SJCRH30 (cell line): ENCODE data around the gene CLIP3. TPM values are rescaled to one million over a fixed set of nuclear protein-coding genes. Genes with fewer than 3 reads are reported as not detected.
"Not testable (repeated sequence)": the region's sequence is repeated elsewhere in the genome, so short reads cannot be mapped to it uniquely, and the experiment has no call there.

Experiments
- DNase-seq, 2 experiments: peaks; one replicate each; pipeline ENCODE4 v3.0.0-alpha.2; 2015 to 2020
- H3K27ac ChIP-seq: fragments of 250-450 bp; sonication (Bioruptor Pico); 2 replicates; pipeline ENCODE4 v1.5.1; 2020; ENCODE audit warnings: mild to moderate bottlenecking, moderate library complexity
- H3K27me3 ChIP-seq: fragments of 250-450 bp; sonication (Bioruptor Pico); 2 replicates; pipeline ENCODE4 v1.5.1; 2020; ENCODE audit warnings: mild to moderate bottlenecking, moderate library complexity
- H3K36me3 ChIP-seq: fragments of 250-450 bp; sonication (Bioruptor Pico); 2 replicates; pipeline ENCODE4 v1.5.1; 2020; ENCODE audit warnings: mild to moderate bottlenecking, moderate library complexity
- H3K4me1 ChIP-seq: fragments of 250-450 bp; sonication (Bioruptor Pico); 2 replicates; pipeline ENCODE4 v1.5.1; 2020; ENCODE audit warnings: mild to moderate bottlenecking, moderate library complexity
- H3K4me3 ChIP-seq: fragments of 250-450 bp; sonication (Bioruptor Pico); 2 replicates; pipeline ENCODE4 v1.5.1; 2020; ENCODE audit warnings: mild to moderate bottlenecking, moderate library complexity
- H3K9me3 ChIP-seq: fragments of 250-450 bp; sonication (Bioruptor Pico); replicated peaks from 2 replicates; pipeline ENCODE4 v1.5.1; 2020; ENCODE audit warnings: mild to moderate bottlenecking, moderate library complexity
- total RNA-seq: library from RNA; depleted of rRNA; stranded (reverse); fragments of >200 nt; shearing (Covaris generic); gene quantifications from 2 replicates; pipeline ENCODE4 v1.2.3, GENCODE V29; 2014; rRNA removed

Gene CLIP3
- total RNA-seq, 1 experiment from 2014 or later: 1.6 TPM

- H3K27me3 ChIP-seq: peaks cover 4% of the 10 kb centered on the region; the same call in 1 of the 2 replicates
- H3K4me1 ChIP-seq: no peaks in the 10 kb centered on the region
- DNase-seq: peak; percentile 24 to 27
- 0 out of 2 replicates have a peak, but pooled peaks cover 2% of the 10 kb centered on the region for H3K9me3 ChIP-seq
- H3K36me3 ChIP-seq: no peaks in the 10 kb centered on the region
- H3K27ac ChIP-seq: no peak overlapping the region
- H3K4me3 ChIP-seq: peak overlapping the region; percentile 5; the same call in 1 of the 2 replicates
Measured at GRCh38 chr19:35986664-35987570, 45.8 kb downstream of the CLIP3 start.

GRCh38 chr19:35986111-35986510, 46.6 kb downstream of the CLIP3 start:
- H3K9me3 ChIP-seq: 0 out of 2 replicates have a peak, but pooled peaks cover 2% of the 10 kb centered on the region
- no peak overlapping the region for H3K27ac ChIP-seq
- no peak overlapping the region for H3K4me3 ChIP-seq
- DNase-seq: no peak
- no peaks in the 10 kb centered on the region for H3K36me3 ChIP-seq
- H3K27me3 ChIP-seq: peaks cover 4% of the 10 kb centered on the region; the same call in 1 of the 2 replicates
- no peaks in the 10 kb centered on the region for H3K4me1 ChIP-seq

GRCh38 chr19:35983177-35983576, 49.5 kb downstream of the CLIP3 start:
- H3K27ac ChIP-seq: no peak overlapping the region
- H3K4me1 ChIP-seq: no peaks in the 10 kb centered on the region
- H3K36me3 ChIP-seq: no peaks in the 10 kb centered on the region
- H3K4me3 ChIP-seq: no peak overlapping the region
- DNase-seq: no peak
- H3K27me3 ChIP-seq: peaks cover 4% of the 10 kb centered on the region; the same call in 1 of the 2 replicates
- no peaks in the 10 kb centered on the region for H3K9me3 ChIP-seq

GRCh38 chr19:35980997-35981396, 51.7 kb downstream of the CLIP3 start:
- H3K4me3 ChIP-seq, H3K9me3 ChIP-seq, H3K27ac ChIP-seq, DNase-seq, H3K27me3 ChIP-seq, H3K36me3 ChIP-seq, H3K4me1 ChIP-seq: not testable (repeated sequence)

- Histone ChIP-seq H3K27me3 (no peaks in the 10 kb centered on the region), H3K36me3 (no peaks in the 10 kb centered on the region), H3K4me3 (no peak overlapping the region), H3K9me3 (no peaks in the 10 kb centered on the region), H3K4me1 (no peaks in the 10 kb centered on the region), H3K27ac (no peak overlapping the region)
- DNase-seq: no peak
Measured at GRCh38 chr19:35978832-35979365, 53.8 kb downstream of the CLIP3 start.

- H3K27me3 ChIP-seq: no peaks in the 10 kb centered on the region
- peaks cover 6% of the 10 kb centered on the region; the same call in 1 of the 2 replicates for H3K4me1 ChIP-seq
- no peak for DNase-seq
- no peaks in the 10 kb centered on the region for H3K36me3 ChIP-seq
- no peak overlapping the region for H3K4me3 ChIP-seq
- no peaks in the 10 kb centered on the region for H3K9me3 ChIP-seq
- no peak overlapping the region for H3K27ac ChIP-seq
Measured at GRCh38 chr19:35978271-35978670, 54.4 kb downstream of the CLIP3 start.

GRCh38 chr19:35977446-35978222, 55.0 kb downstream of the CLIP3 start:
- Histone ChIP-seq H3K4me1 (peaks cover 6% of the 10 kb centered on the region; the same call in 1 of the 2 replicates), H3K27me3 (no peaks in the 10 kb centered on the region), H3K27ac (no peak overlapping the region), H3K4me3 (no peak overlapping the region), H3K9me3 (no peaks in the 10 kb centered on the region), H3K36me3 (no peaks in the 10 kb centered on the region)
- DNase-seq: peak; percentile 27 to 28

- Histone ChIP-seq H3K4me3 (no peak overlapping the region), H3K27me3 (no peaks in the 10 kb centered on the region), H3K36me3 (no peaks in the 10 kb centered on the region), H3K9me3 (no peaks in the 10 kb centered on the region), H3K27ac (no peak overlapping the region), H3K4me1 (peaks cover 6% of the 10 kb centered on the region; the same call in 1 of the 2 replicates)
- DNase-seq: peak; percentile 38 to 65
Measured at GRCh38 chr19:35975608-35976214, 57.0 kb downstream of the CLIP3 start.

- Histone ChIP-seq H3K4me1 (peaks cover 6% of the 10 kb centered on the region; the same call in 1 of the 2 replicates), H3K27me3 (no peaks in the 10 kb centered on the region), H3K27ac (no peak overlapping the region), H3K9me3 (no peaks in the 10 kb centered on the region), H3K36me3 (no peaks in the 10 kb centered on the region), H3K4me3 (no peak overlapping the region)
- DNase-seq: peak; percentile 66 to 69
Measured at GRCh38 chr19:35973487-35973886, 59.2 kb downstream of the CLIP3 start.

GRCh38 chr19:35966771-35967170, 65.9 kb downstream of the CLIP3 start:
- H3K27me3 ChIP-seq: no peaks in the 10 kb centered on the region
- H3K9me3 ChIP-seq: no peaks in the 10 kb centered on the region
- no peak overlapping the region for H3K4me3 ChIP-seq

More at GRCh38 chr19:35966771-35967170, 65.9 kb downstream of the CLIP3 start:
- Histone ChIP-seq H3K36me3 (no peaks in the 10 kb centered on the region), H3K27ac (no peak overlapping the region), H3K4me1 (no peaks in the 10 kb centered on the region)
- no peak for DNase-seq

Other genes starting within 250 kb of the CLIP3 start
- not detected in 2 replicates for gene PRODH2, start 220.0 kb downstream of the CLIP3 start, total RNA-seq
- gene NPHS1, start 180.4 kb downstream of the CLIP3 start, total RNA-seq: not detected in 2 replicates
- not detected in 2 replicates for gene KIRREL2, start 176.0 kb downstream of the CLIP3 start, total RNA-seq
- 32.1 and 32.7 TPM in 2 replicates for gene APLP1, start 164.3 kb downstream of the CLIP3 start, total RNA-seq
- 6.2 and 7.3 TPM in 2 replicates for gene NFKBID, start 132.3 kb downstream of the CLIP3 start, total RNA-seq
- not detected in 2 replicates for gene HCST, start 130.3 kb downstream of the CLIP3 start, total RNA-seq
- not detected in 2 replicates for gene TYROBP, start 124.6 kb downstream of the CLIP3 start, total RNA-seq
- 5.1 and 10.2 TPM in 2 replicates for gene LRFN3, start 96.5 kb downstream of the CLIP3 start, total RNA-seq
- gene SDHAF1, start 37.7 kb downstream of the CLIP3 start, total RNA-seq: 21.6 and 27.9 TPM in 2 replicates
- 0.10 and 0.20 TPM in 2 replicates for gene SYNE4, start 24.1 kb downstream of the CLIP3 start, total RNA-seq
- 17.4 and 19.8 TPM in 2 replicates for gene ALKBH6, start 18.7 kb downstream of the CLIP3 start, total RNA-seq
- gene THAP8, start 21.4 kb upstream of the CLIP3 start, total RNA-seq: 3.9 and 4.8 TPM in 2 replicates
- gene WDR62, start 22.0 kb upstream of the CLIP3 start, total RNA-seq: 19.8 and 23.5 TPM in 2 replicates
- 0.79 and 1.4 TPM in 2 replicates for gene OVOL3, start 78.3 kb upstream of the CLIP3 start, total RNA-seq
- gene POLR2I, start 82.0 kb upstream of the CLIP3 start, total RNA-seq: 140 and 153 TPM in 2 replicates
- 212 and 217 TPM in 2 replicates for gene TBCB, start 82.6 kb upstream of the CLIP3 start, total RNA-seq
- 339 and 397 TPM in 2 replicates for gene CAPNS1, start 107.2 kb upstream of the CLIP3 start, total RNA-seq
- 0.61 TPM in 1 of 2 replicates, not detected in the other for gene COX7A1, start 119.6 kb upstream of the CLIP3 start, total RNA-seq
- gene ZNF565, start 181.8 kb upstream of the CLIP3 start, total RNA-seq: 4.1 and 5.2 TPM in 2 replicates
- gene ZNF146, start 182.2 kb upstream of the CLIP3 start, total RNA-seq: 182 and 210 TPM in 2 replicates